GM19372 (cell line): ENCODE results near the gene PTCD2.

Experiments used
- ATAC-seq: cut with Tn5 transposase; IDR thresholded peaks from one replicate; pipeline ENCODE4 v1.9.1; 2021; ENCODE audit warnings: mild to moderate bottlenecking, low read depth, moderate library complexity; ENCODE audit not compliant: unreplicated experiment

The PTCD2 gene

DNA sequence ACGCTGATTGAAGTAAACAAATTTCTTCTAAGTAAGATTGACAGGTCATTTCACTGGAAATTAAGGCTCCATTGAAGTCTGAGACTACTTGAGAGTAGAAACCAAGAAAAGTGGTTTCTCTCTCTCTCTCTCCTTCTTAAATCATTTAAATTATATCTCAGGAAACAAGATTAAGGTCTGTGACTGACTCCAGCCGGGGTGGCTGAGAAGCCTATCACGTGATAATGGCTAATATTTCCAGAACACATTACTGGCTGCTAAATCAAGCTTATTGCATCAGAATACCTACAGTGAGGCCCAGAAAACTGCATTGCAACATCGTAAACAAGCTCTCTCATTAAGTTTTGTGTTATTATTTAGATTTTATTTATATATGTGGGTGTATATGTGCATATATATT, 88.4 kb downstream of the PTCD2 start:
- ATAC-seq = no peak

DNA sequence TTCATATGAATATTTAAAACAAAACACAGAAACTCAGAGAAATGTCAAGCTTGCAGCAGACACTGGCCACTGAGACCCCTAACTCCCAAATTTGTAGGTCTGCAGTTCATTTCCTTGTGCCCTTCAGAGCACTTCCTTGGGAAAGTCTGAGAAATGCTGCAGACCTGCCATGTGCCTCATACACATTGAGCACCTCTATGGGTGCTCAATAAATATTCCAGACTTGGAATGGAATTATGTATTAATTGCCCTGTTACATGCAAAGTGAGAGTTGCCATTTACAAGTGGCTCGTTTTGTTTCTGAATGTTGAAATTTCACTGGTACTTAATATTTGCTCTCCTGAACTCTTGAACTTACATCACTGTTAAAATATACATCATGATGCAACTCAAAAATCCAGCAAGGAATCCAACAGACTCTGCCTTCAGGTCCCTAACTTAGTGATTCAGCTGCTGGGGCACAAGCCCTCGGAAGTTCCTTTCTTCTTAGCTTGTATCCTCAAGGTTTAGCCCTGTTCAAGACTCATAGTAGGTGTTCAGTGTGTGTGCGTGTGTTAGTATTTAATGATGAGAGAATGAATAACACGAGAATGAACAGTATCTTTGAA, 90.6 kb downstream of the PTCD2 start:
- ATAC-seq = no peak

- ATAC-seq = no peak
These were observed 92.3 kb downstream of the PTCD2 start for GRCh38 chr5:72412283-72413055.

DNA sequence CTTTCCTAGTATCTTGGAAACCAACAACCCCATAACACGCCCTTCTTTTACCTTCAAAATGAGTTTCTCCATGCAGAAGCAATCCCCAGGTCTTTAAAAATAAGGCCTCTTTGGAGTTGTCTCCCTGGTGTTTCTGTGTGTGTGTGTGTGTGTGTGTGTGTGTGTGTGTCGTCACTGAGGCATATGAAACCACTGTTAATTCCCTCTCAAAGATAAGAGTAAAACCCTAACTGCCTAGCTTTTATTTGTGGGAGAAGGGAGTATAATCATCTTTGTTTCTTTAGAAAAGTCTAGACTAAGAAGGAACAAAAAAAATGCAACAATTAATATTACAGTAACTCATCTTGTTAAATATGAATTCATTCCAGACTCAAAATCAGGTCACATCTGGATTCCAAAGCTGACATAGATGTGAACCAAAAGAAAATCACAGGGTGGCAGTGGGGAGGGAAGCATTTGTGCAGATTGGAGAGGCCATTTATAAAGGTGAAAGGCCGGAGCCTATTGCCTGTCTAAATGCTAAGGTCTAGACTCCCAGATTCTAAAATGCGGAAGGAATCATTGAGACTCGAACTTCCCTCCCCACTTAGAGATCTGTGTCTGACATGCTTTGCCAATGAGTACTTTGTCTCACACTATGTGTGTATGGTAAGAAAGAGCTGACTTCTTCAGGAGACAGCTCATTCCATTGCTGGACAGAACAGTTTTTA, 95.6 kb downstream of the PTCD2 start:
- ATAC-seq = no peak

DNA sequence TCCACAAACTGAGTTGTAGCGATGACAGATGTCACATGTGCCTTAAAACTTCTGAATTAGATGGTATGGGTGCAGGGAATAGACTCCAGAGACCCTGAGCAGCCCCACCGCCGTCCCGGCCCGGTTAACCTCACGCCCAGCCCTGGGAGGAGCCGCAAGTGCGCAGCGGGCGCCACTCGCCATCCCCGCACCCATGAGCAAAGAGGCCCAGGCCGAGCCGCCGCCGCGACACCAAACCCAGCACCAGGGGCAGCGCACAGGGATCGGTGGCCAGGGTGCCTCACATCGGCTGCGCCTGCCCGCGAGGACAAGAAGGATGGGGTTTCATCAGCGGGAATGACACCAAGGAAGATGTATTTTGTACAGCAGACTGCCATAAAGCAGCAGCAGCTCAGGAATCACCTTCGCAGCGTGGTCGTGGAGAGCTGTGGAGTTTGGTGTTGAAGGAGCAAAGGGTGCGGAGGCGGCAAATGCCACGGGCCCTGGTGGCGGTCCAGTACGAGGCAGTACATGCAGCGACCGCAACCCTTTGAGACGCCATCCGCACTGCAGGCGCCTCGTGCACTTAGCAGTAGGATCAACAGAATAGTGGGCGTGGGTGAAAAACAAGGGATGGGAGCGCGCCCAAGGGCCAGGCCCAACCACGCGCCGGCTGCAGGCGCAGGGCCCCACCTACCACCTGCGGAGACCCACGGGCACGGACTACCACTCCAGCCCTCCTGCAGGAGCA, 97.3 kb downstream of the PTCD2 start:
- no peak for ATAC-seq
